Suppressor macrophage (primary cell): Measurements from ENCODE around the gene TNNI2.
"Not testable (repeated sequence)": the region's sequence is repeated elsewhere in the genome, so short reads cannot be mapped to it uniquely, and the experiment has no call there.

Source experiments
- DNase-seq, 4 experiments: peaks; one replicate each; pipeline ENCODE4 v3.0.0-alpha.2; 2020 to 2022

TNNI2 gene

DNA sequence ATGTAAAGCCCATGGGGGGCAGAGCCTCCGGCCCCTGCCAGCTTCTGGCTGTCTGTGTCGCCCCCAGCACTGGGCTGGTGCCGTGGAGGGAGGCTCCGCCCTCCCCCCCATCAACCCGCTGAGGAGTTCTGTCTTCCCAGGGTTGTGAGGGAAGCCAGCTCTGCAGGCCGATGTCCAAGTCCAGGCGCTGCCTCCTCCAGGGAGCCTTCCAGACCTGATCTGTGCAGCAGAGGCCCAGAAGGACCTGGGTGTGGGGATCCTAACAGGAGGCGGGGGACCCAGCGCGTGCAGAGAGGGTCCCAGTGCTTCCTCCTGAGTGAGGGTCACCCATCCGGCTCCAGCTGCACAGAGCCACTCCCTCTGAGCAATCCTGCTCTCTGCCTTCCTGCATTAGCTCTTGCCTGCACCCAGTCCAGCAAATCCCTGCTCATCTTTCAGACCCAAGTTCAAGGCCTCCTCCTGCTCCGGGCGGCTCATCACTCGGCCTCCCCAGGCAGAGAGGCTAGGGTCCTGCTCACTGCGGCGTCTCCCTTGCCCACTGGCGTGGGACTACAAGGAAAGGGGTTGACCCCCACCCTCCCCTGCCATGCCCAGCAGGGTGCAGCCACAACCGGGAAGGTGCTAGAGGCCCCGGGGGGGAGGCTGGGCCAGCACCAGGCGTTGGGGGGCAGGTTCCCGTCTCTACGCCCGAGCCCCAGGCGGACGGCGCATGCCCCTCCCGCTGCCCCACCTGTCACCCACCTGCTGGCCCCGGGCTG is 36.5 kb downstream of the TNNI2 start:
- DNase-seq = no peak

- DNase-seq = not testable (repeated sequence)
Observed at GRCh38 chr11:1875851-1876301, 37.1 kb downstream of the TNNI2 start.

- DNase-seq = peak in 2 of 4 experiments; percentile 59 to 67
Observed at GRCh38 chr11:1876361-1877063, 37.7 kb downstream of the TNNI2 start.

DNA sequence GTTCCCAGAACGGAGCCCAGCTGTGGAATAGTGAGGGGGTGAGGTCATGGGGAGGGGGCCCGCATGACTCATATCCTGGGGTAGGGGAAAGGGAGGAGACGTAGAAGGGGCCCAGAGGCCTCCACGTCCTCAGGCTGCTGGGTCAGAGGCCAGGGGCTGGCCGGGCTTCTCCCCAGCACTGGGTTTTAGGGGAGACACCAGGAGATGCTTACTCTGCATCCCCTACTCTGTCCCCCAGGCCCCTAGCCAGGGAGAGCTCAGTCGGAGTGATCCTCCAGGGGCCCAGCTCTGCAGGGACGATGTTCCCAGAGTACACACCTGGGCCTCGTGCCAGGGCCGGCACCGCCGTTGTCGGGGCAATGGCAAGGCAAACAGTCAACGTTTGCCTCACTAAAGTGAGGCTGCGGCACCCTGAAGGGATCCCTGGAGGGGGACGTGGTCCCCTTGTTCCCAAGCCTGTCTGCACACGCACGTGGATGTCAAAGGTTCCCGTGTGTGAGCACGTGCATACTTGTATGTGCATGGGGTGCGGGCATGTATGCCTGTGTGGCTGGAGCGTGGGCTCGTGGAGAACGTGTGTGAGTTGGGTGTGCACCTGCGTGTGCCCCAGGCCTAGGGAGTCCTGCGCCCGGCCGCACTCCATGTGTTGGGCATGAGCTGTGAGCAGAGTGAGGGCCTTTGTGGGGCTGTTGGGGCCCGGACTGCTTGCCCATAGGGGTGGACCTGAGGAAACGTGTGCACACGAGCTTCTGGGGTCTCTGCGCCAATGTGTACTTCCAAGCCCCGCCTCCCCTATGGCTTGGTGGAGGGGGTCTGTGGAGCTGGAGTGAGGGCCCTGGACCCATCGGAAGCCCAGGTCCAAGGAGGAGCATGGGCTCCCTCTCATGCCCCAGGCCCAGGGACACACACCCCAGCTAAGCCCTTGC is 38.7 kb downstream of the TNNI2 start:
- no peak for DNase-seq

GRCh38 chr11:1878137-1879031 is 39.6 kb downstream of the TNNI2 start:
- DNase-seq = no peak

DNA sequence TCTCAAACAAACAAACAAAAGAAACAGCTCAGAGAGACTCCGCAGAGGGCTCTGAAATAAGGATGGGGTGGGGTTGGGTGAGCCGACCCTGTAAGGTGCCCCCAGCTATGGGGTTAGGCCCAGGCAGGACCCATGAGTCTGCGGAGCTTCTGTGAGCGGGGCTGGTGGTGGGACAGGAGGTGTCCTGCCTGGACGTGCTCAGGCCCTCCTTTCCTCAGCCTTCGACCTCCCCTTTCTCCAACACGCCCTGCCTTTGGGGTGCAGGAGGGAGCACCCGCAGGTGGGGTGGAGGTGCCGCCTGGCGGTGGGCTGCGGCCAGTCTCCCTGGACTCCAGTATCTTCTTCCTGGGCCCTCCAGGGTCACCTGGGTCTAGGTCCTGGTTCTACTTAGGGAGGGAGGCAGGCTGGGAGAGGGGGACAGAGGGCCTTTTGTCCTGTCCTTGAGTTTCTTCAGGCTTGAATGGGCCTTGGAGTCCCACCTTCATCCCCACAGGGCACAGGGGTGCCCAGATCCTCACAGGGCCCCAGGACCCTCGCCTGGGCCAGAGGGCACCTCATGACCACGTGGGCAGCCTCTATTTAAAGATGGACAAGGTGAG is 40.7 kb downstream of the TNNI2 start:
- DNase-seq = no peak

GRCh38 chr11:1879941-1880720 is 41.4 kb downstream of the TNNI2 start:
- peak; percentile 57 to 79 (median 70) for DNase-seq

- no peak for DNase-seq
Observed at GRCh38 chr11:1880746-1881441, 42.1 kb downstream of the TNNI2 start.

- peak in 2 of 4 experiments; percentile 43 to 46 for DNase-seq
Observed at GRCh38 chr11:1881442-1882264, 42.9 kb downstream of the TNNI2 start.

DNA sequence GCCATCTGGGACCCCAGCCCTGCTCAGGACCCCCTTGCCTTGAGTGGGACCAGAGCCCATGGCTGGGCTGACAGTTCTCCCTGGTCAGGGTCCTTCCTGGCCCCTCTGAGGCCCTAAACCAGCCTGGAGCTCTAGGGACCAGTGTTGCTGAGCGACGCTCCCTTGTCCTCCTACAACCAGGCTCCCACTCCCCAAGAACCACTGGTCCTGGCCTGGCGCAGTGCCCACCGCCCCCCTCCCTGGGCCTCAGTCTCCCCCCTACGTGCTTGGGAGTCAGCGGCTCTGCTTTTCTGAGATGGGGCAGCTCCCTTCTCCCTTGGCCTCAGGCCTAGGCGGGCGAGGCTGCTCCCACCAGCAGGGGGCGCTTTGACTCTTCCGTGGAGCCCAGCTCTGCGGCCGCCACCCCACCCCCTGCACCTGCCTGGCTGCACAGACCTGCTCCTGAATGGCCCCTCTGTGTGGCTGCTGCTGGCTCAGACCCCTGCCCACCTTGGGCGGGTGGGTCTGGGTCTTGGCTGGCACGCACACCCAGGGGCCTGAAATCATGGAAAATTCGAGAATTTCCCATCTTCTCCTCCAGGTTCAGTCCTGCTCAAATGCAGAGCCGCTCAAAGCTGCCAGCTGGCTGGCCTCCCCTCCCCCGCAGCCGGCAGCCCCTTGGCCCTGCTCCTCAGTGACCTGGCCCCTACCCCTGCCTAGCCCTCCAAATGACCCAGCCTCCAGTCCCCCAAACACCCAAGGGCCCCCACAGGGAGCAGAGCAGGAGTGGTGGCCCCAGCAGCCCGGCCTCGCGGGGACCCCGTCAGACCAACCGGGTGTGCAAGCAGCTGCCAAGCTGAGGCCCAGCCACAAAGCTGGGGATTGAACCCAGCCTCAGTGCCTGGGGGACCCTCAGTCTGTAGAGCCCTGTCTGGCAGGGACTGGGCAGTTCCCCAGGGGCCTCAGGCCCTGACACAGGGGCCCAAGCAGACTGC is 43.8 kb downstream of the TNNI2 start:
- DNase-seq = peak; percentile 73 to 91 (median 82)

DNA sequence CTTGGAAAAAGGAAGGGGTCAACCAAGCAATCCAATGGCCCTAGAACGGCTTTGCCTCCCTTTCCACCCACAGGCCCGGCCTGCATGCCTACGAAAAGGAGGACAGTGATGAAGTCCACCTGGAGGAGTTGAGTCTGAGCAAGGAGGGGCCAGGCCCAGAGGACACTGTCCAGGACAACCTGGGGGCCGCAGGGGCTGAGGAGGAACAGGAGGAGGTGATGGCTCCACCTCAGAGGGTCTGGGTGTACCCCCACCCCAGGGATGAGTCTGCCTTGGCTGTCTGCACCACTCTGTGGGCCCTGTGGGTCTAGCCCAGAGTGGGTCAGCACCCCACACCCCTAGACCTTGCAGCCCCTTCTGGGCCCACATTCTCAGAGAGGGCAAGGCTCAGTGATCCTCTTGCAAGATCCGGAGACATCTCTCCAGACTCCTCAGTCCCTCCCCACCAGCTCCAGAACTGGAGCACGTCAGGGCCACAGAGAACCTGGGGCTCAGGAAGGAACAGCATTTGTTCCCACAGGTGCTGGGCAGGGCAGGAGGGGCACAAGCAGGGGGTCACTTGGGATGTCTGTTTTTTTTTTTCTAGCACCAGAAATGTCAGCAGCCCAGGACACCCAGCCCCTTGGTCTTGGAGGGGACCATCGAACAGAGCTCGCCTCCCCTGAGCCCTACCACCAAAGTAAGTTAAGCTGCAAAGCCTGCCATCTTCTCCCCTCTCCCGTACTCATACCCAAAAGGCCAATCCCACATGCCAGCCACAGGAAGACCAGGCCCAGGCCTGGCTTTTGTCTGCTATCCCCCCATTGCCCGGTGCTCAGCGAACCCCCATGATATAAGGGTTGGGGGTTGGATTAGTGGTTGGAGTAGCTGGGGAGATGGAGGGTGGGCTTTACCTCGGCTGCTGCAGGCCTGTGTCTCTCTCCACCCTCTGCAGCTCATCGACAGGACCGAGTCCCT is 44.8 kb downstream of the TNNI2 start:
- DNase-seq = no peak

GRCh38 chr11:1884303-1884700 is 45.5 kb downstream of the TNNI2 start:
- no peak for DNase-seq

DNA sequence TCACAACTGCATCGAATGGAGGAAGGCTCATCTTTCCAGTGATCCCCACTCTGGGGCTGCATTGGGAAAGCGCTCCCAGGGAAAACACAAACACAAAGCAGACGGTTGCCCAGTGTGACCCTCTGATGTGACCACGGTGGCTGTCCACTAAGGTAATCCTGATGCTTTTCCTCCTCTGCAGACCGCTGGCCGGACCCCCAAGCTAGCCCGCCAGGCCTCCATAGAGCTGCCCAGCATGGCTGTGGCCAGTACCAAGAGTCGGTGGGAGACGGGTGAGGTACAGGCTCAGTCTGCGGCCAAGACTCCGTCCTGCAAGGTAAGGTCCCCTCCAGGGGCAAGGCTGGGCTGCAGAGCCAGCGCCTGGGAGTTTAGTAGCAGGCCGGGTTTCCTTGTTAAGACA is 47.8 kb downstream of the TNNI2 start:
- not testable (repeated sequence) for DNase-seq

DNA sequence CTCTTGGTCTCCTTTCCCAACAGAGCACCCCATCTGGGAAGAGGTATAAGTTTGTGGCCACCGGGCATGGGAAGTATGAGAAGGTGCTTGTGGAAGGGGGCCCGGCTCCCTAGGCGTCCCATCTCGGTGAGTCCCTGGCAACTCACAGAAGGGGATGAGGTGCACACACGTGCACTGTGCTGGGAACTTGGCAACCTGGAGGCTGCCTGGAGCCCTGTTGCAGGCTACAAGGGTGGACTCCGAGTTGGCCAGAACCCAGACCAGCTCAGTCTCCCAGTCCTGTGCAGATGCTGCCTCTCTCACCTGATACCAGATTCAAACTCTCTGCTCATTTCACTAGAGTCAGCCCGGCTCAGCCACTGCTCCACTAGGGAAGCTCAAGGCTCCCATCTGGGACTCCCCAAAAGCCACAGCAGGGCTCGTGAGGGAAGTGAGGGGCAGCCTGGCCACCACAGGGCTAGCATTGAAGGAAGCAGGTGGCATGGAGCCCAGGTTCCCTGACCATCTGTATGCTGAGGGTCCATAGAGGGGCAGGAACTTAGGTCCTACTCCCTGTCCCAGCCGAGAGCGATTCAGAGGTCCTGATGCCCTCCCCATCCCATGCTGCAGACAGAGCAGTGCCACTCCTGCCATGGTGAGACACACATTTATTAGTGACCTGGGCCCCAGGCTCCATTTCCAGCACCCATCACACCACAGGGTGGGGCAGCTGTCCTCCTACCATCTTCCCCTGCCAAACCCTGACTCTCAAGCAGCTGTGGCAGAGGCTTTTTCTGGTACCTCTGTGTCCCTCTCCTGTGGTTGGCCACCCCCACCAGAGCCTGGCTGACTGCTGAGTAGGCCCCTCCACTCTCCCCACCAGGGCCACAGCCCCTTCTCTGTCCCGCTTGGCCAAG is 48.9 kb downstream of the TNNI2 start:
- DNase-seq = no peak

DNA sequence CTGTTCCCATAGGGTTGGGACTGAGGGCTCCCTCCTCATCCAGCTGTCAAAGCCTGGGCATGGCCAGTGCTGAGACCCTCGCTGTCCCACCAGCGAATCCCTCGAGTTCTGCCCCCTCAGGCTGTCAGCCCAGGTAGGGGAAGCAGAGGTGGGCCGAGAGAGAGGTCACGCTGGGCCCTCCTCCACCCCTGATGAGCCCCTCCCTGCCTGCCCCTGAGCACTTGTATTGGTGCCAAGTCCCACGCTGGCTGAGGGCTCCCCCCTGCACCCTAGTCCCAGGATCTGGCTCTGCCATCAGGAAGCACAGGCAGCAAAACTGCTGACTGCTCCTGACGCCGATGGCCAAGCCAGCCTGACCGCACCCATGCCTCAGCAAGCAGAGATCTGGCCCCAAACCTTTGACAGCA is 49.6 kb downstream of the TNNI2 start:
- DNase-seq = peak in 2 of 4 experiments; percentile 53 to 57
